MM.1S (cell line): ENCODE results near the gene FGF8.

ENCODE experiments used
- CTCF ChIP-seq: fragments of 300-600 bp; sonication (generic); IDR thresholded peaks from 2 replicates; pipeline ENCODE4 v1.5.1; 2016; ENCODE audit warnings: antibody characterized with exemption, low read length, mixed read lengths
- EZH2 ChIP-seq: fragments of 300-600 bp; sonication (generic); optimal IDR thresholded peaks from 2 replicates; pipeline ENCODE3; 2017; ENCODE audit warnings: low read depth, mild to moderate bottlenecking, antibody characterized with exemption, low read length, mixed read lengths
- EZH2phosphoT487 ChIP-seq: fragments of 300-600 bp; sonication (generic); IDR thresholded peaks from 2 replicates; pipeline ENCODE4 v1.6.1; 2018; ENCODE audit warnings: antibody characterized with exemption, low read length

GRCh38 chr10:101766306-101766705, 9.6 kb downstream of the FGF8 start:
- TF ChIP-seq CTCF = no peak
- no peak for TF ChIP-seq EZH2phosphoT487
- no peak for TF ChIP-seq EZH2
